ENCODE measurements around the gene SMCR8.

DNA sequence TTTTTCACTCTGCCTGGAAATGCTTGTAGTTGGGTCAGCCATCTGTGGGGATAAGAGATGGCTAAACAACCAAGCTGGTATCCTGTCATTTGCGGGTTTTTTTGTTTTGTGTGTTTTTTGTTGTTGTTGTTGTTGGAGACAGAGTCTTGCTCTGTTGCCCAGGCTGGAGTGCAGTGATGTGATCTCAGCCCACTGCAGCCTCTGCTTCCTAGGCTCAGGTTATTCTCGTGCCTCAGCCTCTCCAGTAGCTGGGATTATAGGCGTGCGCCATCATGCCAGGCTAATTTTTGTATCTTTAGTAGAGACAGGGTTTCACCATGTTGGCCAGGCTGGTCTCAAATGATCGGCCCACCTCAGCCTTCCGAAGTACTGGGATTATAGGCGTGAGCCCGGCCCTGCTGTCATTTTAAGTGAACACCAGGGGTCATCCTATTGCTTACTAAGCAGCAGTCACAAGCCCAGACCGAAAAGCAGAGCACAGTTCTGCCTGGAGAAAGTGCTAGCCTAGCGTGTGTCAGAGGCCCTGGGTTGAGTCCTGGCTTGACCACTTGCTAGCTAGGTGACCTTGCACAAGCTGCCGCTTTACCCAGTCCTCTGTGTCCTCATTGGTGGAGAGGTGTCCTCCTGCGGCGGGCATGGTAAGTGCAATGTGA lies 4.6 kb downstream of the SMCR8 start:
- TF ChIP-seq ZNF124 (CRISPR knock-in tag; IDR thresholded peaks at IDR 0.05) (no peak), KAT7 (CRISPR knock-in tag; IDR thresholded peaks at IDR 0.05; ENCODE audit: borderline replicate concordance) (no peak), ILK (tag; IDR thresholded peaks at IDR 0.05; ENCODE audit: borderline replicate concordance, low read depth) (no peak), EGR1 (conservative IDR thresholded peaks at IDR 0.05) (no peak), NRF1 (conservative IDR thresholded peaks at IDR 0.05 in 1 of 2, IDR thresholded peaks at IDR 0.05 in 1 of 2) (no peak), TEAD2 (tag; IDR thresholded peaks at IDR 0.05) (no peak), ZFP30 (CRISPR knock-in tag; IDR thresholded peaks at IDR 0.05; ENCODE audit: borderline replicate concordance) (no peak), MXI1 (IDR thresholded peaks at IDR 0.05; ENCODE audit: low read depth, low read length) (no peak)
- TF ChIP-seq, protein P1, sequence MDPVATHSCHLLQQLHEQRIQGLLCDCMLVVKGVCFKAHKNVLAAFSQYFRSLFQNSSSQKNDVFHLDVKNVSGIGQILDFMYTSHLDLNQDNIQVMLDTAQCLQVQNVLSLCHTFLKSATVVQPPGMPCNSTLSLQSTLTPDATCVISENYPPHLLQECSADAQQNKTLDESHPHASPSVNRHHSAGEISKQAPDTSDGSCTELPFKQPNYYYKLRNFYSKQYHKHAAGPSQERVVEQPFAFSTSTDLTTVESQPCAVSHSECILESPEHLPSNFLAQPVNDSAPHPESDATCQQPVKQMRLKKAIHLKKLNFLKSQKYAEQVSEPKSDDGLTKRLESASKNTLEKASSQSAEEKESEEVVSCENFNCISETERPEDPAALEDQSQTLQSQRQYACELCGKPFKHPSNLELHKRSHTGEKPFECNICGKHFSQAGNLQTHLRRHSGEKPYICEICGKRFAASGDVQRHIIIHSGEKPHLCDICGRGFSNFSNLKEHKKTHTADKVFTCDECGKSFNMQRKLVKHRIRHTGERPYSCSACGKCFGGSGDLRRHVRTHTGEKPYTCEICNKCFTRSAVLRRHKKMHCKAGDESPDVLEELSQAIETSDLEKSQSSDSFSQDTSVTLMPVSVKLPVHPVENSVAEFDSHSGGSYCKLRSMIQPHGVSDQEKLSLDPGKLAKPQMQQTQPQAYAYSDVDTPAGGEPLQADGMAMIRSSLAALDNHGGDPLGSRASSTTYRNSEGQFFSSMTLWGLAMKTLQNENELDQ (CRISPR knock-in tag; IDR thresholded peaks at IDR 0.05; ENCODE audit: borderline replicate concordance) = no peak
- TF ChIP-seq, protein P2, sequence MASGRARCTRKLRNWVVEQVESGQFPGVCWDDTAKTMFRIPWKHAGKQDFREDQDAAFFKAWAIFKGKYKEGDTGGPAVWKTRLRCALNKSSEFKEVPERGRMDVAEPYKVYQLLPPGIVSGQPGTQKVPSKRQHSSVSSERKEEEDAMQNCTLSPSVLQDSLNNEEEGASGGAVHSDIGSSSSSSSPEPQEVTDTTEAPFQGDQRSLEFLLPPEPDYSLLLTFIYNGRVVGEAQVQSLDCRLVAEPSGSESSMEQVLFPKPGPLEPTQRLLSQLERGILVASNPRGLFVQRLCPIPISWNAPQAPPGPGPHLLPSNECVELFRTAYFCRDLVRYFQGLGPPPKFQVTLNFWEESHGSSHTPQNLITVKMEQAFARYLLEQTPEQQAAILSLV (tag; IDR thresholded peaks at IDR 0.05) = no peak
- TF ChIP-seq, protein P3, sequence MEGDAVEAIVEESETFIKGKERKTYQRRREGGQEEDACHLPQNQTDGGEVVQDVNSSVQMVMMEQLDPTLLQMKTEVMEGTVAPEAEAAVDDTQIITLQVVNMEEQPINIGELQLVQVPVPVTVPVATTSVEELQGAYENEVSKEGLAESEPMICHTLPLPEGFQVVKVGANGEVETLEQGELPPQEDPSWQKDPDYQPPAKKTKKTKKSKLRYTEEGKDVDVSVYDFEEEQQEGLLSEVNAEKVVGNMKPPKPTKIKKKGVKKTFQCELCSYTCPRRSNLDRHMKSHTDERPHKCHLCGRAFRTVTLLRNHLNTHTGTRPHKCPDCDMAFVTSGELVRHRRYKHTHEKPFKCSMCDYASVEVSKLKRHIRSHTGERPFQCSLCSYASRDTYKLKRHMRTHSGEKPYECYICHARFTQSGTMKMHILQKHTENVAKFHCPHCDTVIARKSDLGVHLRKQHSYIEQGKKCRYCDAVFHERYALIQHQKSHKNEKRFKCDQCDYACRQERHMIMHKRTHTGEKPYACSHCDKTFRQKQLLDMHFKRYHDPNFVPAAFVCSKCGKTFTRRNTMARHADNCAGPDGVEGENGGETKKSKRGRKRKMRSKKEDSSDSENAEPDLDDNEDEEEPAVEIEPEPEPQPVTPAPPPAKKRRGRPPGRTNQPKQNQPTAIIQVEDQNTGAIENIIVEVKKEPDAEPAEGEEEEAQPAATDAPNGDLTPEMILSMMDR (IDR thresholded peaks at IDR 0.05 in 2 of 3, conservative IDR thresholded peaks at IDR 0.05 in 1 of 3; ENCODE audit: insufficient read depth in 2 of 3, low read depth in 1 of 3, low read length in 3 of 3) = peak; percentile 46 to 56 (median 49); a peak in 5 of 6 replicates
- TF ChIP-seq, protein P4, sequence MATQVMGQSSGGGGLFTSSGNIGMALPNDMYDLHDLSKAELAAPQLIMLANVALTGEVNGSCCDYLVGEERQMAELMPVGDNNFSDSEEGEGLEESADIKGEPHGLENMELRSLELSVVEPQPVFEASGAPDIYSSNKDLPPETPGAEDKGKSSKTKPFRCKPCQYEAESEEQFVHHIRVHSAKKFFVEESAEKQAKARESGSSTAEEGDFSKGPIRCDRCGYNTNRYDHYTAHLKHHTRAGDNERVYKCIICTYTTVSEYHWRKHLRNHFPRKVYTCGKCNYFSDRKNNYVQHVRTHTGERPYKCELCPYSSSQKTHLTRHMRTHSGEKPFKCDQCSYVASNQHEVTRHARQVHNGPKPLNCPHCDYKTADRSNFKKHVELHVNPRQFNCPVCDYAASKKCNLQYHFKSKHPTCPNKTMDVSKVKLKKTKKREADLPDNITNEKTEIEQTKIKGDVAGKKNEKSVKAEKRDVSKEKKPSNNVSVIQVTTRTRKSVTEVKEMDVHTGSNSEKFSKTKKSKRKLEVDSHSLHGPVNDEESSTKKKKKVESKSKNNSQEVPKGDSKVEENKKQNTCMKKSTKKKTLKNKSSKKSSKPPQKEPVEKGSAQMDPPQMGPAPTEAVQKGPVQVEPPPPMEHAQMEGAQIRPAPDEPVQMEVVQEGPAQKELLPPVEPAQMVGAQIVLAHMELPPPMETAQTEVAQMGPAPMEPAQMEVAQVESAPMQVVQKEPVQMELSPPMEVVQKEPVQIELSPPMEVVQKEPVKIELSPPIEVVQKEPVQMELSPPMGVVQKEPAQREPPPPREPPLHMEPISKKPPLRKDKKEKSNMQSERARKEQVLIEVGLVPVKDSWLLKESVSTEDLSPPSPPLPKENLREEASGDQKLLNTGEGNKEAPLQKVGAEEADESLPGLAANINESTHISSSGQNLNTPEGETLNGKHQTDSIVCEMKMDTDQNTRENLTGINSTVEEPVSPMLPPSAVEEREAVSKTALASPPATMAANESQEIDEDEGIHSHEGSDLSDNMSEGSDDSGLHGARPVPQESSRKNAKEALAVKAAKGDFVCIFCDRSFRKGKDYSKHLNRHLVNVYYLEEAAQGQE (IDR thresholded peaks at IDR 0.05; ENCODE audit: borderline replicate concordance) = peak; percentile 62; the same call in 1 of the 2 replicates
- TF ChIP-seq, protein P4 (CRISPR knock-in tag; IDR thresholded peaks at IDR 0.05; ENCODE audit: low read depth) = no peak
- TF ChIP-seq, protein P5, sequence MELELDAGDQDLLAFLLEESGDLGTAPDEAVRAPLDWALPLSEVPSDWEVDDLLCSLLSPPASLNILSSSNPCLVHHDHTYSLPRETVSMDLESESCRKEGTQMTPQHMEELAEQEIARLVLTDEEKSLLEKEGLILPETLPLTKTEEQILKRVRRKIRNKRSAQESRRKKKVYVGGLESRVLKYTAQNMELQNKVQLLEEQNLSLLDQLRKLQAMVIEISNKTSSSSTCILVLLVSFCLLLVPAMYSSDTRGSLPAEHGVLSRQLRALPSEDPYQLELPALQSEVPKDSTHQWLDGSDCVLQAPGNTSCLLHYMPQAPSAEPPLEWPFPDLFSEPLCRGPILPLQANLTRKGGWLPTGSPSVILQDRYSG (tag; conservative IDR thresholded peaks at IDR 0.05; ENCODE audit: low read depth) = no peak

All from K562 (cell line).